Measurements from ENCODE around the gene FREY1.

GRCh38 chr11:45927332-45927683 is 20.2 kb upstream of the FREY1 start:
- no peak for TF ChIP-seq CTCF (IDR thresholded peaks at IDR 0.05; ENCODE audit: control extremely low read depth in 1 of 3, insufficient read depth in 1 of 3, low read depth in 1 of 3, low read length in 3 of 3)
- TF ChIP-seq POLR2A (IDR thresholded peaks at IDR 0.05; ENCODE audit: control extremely low read depth in 1 of 2, low read depth in 2 of 2, low read length in 2 of 2) = 0 out of 3 replicates have a peak, but pooled peaks of 1 of the 2 experiments have one; percentile 37
- no peak for TF ChIP-seq RAD21 (IDR thresholded peaks at IDR 0.05 in 1 of 2, conservative IDR thresholded peaks at IDR 0.05 in 1 of 2; ENCODE audit: low read depth in 2 of 2, low read length in 2 of 2)
- TF ChIP-seq ATF2 (IDR thresholded peaks at IDR 0.05; ENCODE audit: low read length) = no peak
- no peak for TF ChIP-seq EGR1 (IDR thresholded peaks at IDR 0.05; ENCODE audit: borderline replicate concordance, low read depth, low read length)
- TF ChIP-seq CBX8 (IDR thresholded peaks at IDR 0.05; ENCODE audit: borderline replicate concordance, low read depth, low read length) = no peak
- TF ChIP-seq JUND (IDR thresholded peaks at IDR 0.05; ENCODE audit: low read length) = no peak
